Kidney (tissue), 22 donors: ENCODE results near the gene ZNF311. TPM values are rescaled to one million over a fixed set of nuclear protein-coding genes. Genes with fewer than 3 reads are reported as not detected.

Experiments used
- DNase-seq, 5 donors: peaks; one replicate each; pipeline ENCODE4 v3.0.0-alpha.2; 2013 to 2020
- FAIRE-seq: peaks from 2 replicates; lab custom pipeline; 2012; peaks lifted over from hg19 to GRCh38; lab: Jason Lieb, UNC
- H3K27ac ChIP-seq, 2 donors: one replicate each; pipeline ENCODE4 v1.7.0; 2013; ENCODE audit warnings: low read depth in 2 of 2, low read length in 2 of 2, inconsistent platforms in 1 of 2
- H3K27me3 ChIP-seq: one replicate; pipeline ENCODE4 v1.7.1; 2013; ENCODE audit warnings: low read length, inconsistent platforms; ENCODE audit not compliant: control insufficient read depth, insufficient read depth
- H3K36me3 ChIP-seq, 3 donors: one replicate each; pipeline versions ENCODE4 v1.7.0 to v1.7.1; 2013; ENCODE audit warnings: low read length in 3 of 3, control low read depth in 1 of 3, inconsistent platforms in 1 of 3; ENCODE audit not compliant: insufficient read depth in 3 of 3, control insufficient read depth in 2 of 3
- H3K4me1 ChIP-seq, 3 donors: one replicate each; pipeline versions ENCODE4 v1.7.0 to v1.7.1; 2013; ENCODE audit warnings: low read length in 3 of 3, inconsistent platforms in 1 of 3, low read depth in 1 of 3; ENCODE audit not compliant: control insufficient read depth in 2 of 3, insufficient read depth in 2 of 3
- H3K4me3 ChIP-seq, 3 donors: one replicate each; pipeline versions ENCODE4 v1.7.0 to v1.8.1; 2013; ENCODE audit warnings: low read length in 3 of 3, control low read depth in 1 of 3, inconsistent platforms in 1 of 3
- H3K9ac ChIP-seq, 3 donors: one replicate each; pipeline versions ENCODE4 v1.7.0 to v1.7.1; 2013; ENCODE audit warnings: low read length in 3 of 3, control low read depth in 1 of 3, inconsistent platforms in 1 of 3
- H3K9me3 ChIP-seq, 3 donors: one replicate each; pipeline versions ENCODE4 v1.7.0 to v1.7.1; 2013; ENCODE audit warnings: low read length in 3 of 3, control low read depth in 1 of 3, inconsistent platforms in 1 of 3; ENCODE audit not compliant: control insufficient read depth in 2 of 3, insufficient read depth in 1 of 3
- CTCF ChIP-seq: IDR thresholded peaks from 3 replicates; pipeline ENCODE4 v1.5.1; 2012; ENCODE audit warnings: mild to moderate bottlenecking, moderate library complexity, borderline replicate concordance; ENCODE audit not compliant: insufficient read depth; ENCODE audit errors: extremely low read depth
- intact Hi-C: fragments of 100-400 bp; cut with DNase I; formaldehyde crosslinking; loops from one replicate; pipeline ENCODE4 v1.11.1; 2022
- long read RNA-seq, 10 donors: library from polyadenylated mRNA in 1 of 10; unstranded in 1 of 10; transcript quantifications; one replicate each; pipeline ENCODE4 v2.0.0 and lab custom pipeline, GENCODE V29; 2021 to 2026
- polyA plus RNA-seq: library from polyadenylated mRNA; stranded (reverse); fragments of 350-450 nt; fragmentation: Illumina TruSeq; extraction: RNeasy Lipid Tissue Mini Kit (QIAGEN cat#74804); gene quantifications from one replicate; pipeline ENCODE4 v1.2.3, GENCODE V29; 2014; ENCODE audit warnings: low read depth, low replicate concordance; ENCODE audit not compliant: insufficient read depth
- total RNA-seq: library from RNA; stranded (reverse); fragmentation: NEBNext Ultra II Directional; extraction: Animal tissue kit (Norgen Biotek cat#: 25700); gene quantifications from one replicate; pipeline ENCODE4 v1.2.1, GENCODE V29; 2021
- donor health status: control.
- donor health status: control.
- donor health status: control.
- donor health status: control.
- donor health status: control.
- donor health status: DM: yes; HTN: yes; CAD: no.
- donor health status: Normal renal cell carcinoma (clear cell type).

ZNF311 gene
- 1.6 TPM for total RNA-seq
- polyA plus RNA-seq: 0.77 TPM
- long read RNA-seq, donor 1: 0 reads
- long read RNA-seq, donor 2: 0 reads
- long read RNA-seq, donor 3: 0 reads
- long read RNA-seq, donor 4, partial matches to known transcripts: 0 of 2 reads
- long read RNA-seq, donor 4, other reads (novel, unspliced or antisense): 0 of 2 reads
- long read RNA-seq, donor 5: 0 reads
- long read RNA-seq, donor 6: 0 reads
- long read RNA-seq, donor 7, partial matches to known transcripts: 1 of 3 reads
- long read RNA-seq, donor 7, other reads (novel, unspliced or antisense): 2 of 3 reads
- long read RNA-seq, donor 8: 0 reads
- long read RNA-seq, donor 9, partial matches to known transcripts: 0 of 1 reads
- long read RNA-seq, donor 9, other reads (novel, unspliced or antisense): 0 of 1 reads
- long read RNA-seq, donor 10: 0 reads

GRCh38 chr6:29005183-29005885, at the start of gene ZNF311:
Gene ZNF311 (minus strand): TSS chr6:29005315. CDS start chr6:29003954, 1,361 bp downstream.
- H3K27me3 ChIP-seq: no peaks in the 10 kb centered on the region
- intact Hi-C loops: no loop called here
- H3K4me1 ChIP-seq: no peaks in the 10 kb centered on the region
- TF ChIP-seq CTCF: no peak
- DNase-seq (peak; percentile 59 to 96 (median 73)), FAIRE-seq (no peak)
- no peak within 1 kb of the TSS for H3K27ac ChIP-seq
- peak within 1 kb of the TSS in 2 of 3 donors; percentile 24 to 69 for H3K9ac ChIP-seq
- H3K36me3 ChIP-seq: no peaks in the 10 kb centered on the region
- H3K9me3 ChIP-seq: no peaks in the 10 kb centered on the region
- H3K4me3 ChIP-seq: peak within 1 kb of the TSS; percentile 60 to 80 (median 73)

GRCh38 chr6:29051680-29052079, 46.6 kb upstream of the ZNF311 start:
- Histone ChIP-seq H3K9ac (no peak overlapping the region), H3K36me3 (no peaks in the 10 kb centered on the region), H3K4me1 (no peaks in the 10 kb centered on the region), H3K9me3 (peaks cover 0 to 4% (median 0%) of the 10 kb centered on the region in 3 donors), H3K27me3 (no peaks in the 10 kb centered on the region), H3K27ac (no peak overlapping the region), H3K4me3 (no peak overlapping the region)
- intact Hi-C loops: no loop called here
- TF ChIP-seq CTCF: no peak
- DNase-seq: no peak
- no peak for FAIRE-seq

- H3K27ac ChIP-seq: no peak within 1 kb of the TSS
- H3K36me3 ChIP-seq: no peaks in the 10 kb centered on the region
- no peak within 1 kb of the TSS for H3K9ac ChIP-seq
- intact Hi-C loops: no loop called here
- TF ChIP-seq CTCF: no peak
- no peaks in the 10 kb centered on the region for H3K4me1 ChIP-seq
- H3K9me3 ChIP-seq: no peaks in the 10 kb centered on the region
- FAIRE-seq: no peak
- no peaks in the 10 kb centered on the region for H3K27me3 ChIP-seq
- no peak for DNase-seq
- H3K4me3 ChIP-seq: no peak within 1 kb of the TSS
Measured at GRCh38 chr6:29045075-29045474, 40.0 kb upstream of the ZNF311 start, which contains the start of gene OR2W1. Gene OR2W1 (minus strand): TSS chr6:29045175. CDS start chr6:29045175, 0 bp downstream.
